Measurements from ENCODE around the gene CCDC40. TPM values are rescaled to one million over a fixed set of nuclear protein-coding genes. Genes with fewer than 3 reads are reported as not detected.

Gene CCDC40
- total RNA-seq, 1 experiment from 2014 or later, result 7.5 TPM

- H3K9me3 ChIP-seq (ENCODE audit: low read length), result no peaks in the 10 kb centered on the region
- H3K4me1 ChIP-seq (ENCODE audit: insufficient read depth, low read length), result peaks cover 4% of the 10 kb centered on the region; the same call in 1 of the 2 replicates
- no peaks in the 10 kb centered on the region for H3K27me3 ChIP-seq (ENCODE audit: low read length)
- no peak overlapping the region for H3K9ac ChIP-seq (ENCODE audit: low read length)
- BruUV-seq (replicated peaks), result no TSS peak
- peaks cover 51% of the 10 kb centered on the region for H3K36me3 ChIP-seq (ENCODE audit: low read depth, low read length)
- DNase-seq, result no peak
- intact Hi-C loops (cut with micrococcal nuclease), result no loop called here
- TF ChIP-seq CTCF (conservative IDR thresholded peaks at IDR 0.05; ENCODE audit: low read depth, low read length) (no peak), EZH2phosphoT487 (IDR thresholded peaks at IDR 0.05; ENCODE audit: borderline replicate concordance, low read length) (no peak), EZH2 (IDR thresholded peaks at IDR 0.05; ENCODE audit: low read length, unreplicated experiment) (no peak)
- H3K27ac ChIP-seq (ENCODE audit: low read length), result no peak overlapping the region
- no peak for ATAC-seq
- no peaks in the 10 kb centered on the region for H3F3A ChIP-seq (ENCODE audit: low read length, unreplicated experiment)
- no peaks in the 10 kb centered on the region for H4K20me1 ChIP-seq (ENCODE audit: low read length)
- no peaks in the 10 kb centered on the region for H3K79me2 ChIP-seq (ENCODE audit: low read length)
- H3K9me2 ChIP-seq (replicated peaks; ENCODE audit: low read length), result no peaks in the 10 kb centered on the region
- POLR2A ChIA-PET (ENCODE audit: unreplicated experiment), result interaction anchor here (0.6 kb wide), 1 partner anchor 125 kb away, joined by 4 read pairs; no protein-coding TSS in a partner anchor
- no peak overlapping the region for H3K4me2 ChIP-seq (ENCODE audit: low read length)
- no peak overlapping the region for H2AFZ ChIP-seq (ENCODE audit: low read length)
- no peak overlapping the region for H3K4me3 ChIP-seq (ENCODE audit: low read length)
- CTCF ChIA-PET, result no interaction called here
Measured at GRCh38 chr17:80133626-80133970, 97.2 kb downstream of the CCDC40 start.

GRCh38 chr17:80137131-80137530 is 100.7 kb downstream of the CCDC40 start:
- no peak for DNase-seq
- Histone ChIP-seq H3K4me1 (ENCODE audit: insufficient read depth, low read length) (no peaks in the 10 kb centered on the region), H3K36me3 (ENCODE audit: low read depth, low read length) (peaks cover 85% of the 10 kb centered on the region), H3K9ac (ENCODE audit: low read length) (no peak overlapping the region), H2AFZ (ENCODE audit: low read length) (no peak overlapping the region), H4K20me1 (ENCODE audit: low read length) (peaks cover 9% of the 10 kb centered on the region; the same call in 1 of the 2 replicates), H3K79me2 (ENCODE audit: low read length) (peaks cover 11% of the 10 kb centered on the region; the same call in 1 of the 2 replicates), H3K4me2 (ENCODE audit: low read length) (no peak overlapping the region), H3K27ac (ENCODE audit: low read length) (no peak overlapping the region), H3K9me3 (ENCODE audit: low read length) (no peaks in the 10 kb centered on the region), H3K4me3 (ENCODE audit: low read length) (no peak overlapping the region), H3F3A (ENCODE audit: low read length, unreplicated experiment) (no peaks in the 10 kb centered on the region), H3K9me2 (replicated peaks; ENCODE audit: low read length) (no peaks in the 10 kb centered on the region), H3K27me3 (ENCODE audit: low read length) (no peaks in the 10 kb centered on the region)
- intact Hi-C loops (cut with micrococcal nuclease), result no loop called here
- TF ChIP-seq EZH2 (IDR thresholded peaks at IDR 0.05; ENCODE audit: low read length, unreplicated experiment) (no peak), EZH2phosphoT487 (IDR thresholded peaks at IDR 0.05; ENCODE audit: borderline replicate concordance, low read length) (no peak), CTCF (conservative IDR thresholded peaks at IDR 0.05; ENCODE audit: low read depth, low read length) (no peak)
- CTCF ChIA-PET, result no interaction called here
- BruUV-seq (replicated peaks), result no TSS peak
- POLR2A ChIA-PET (ENCODE audit: unreplicated experiment), result no interaction called here
- no peak for ATAC-seq

- intact Hi-C loops (cut with micrococcal nuclease), result no loop called here
- BruUV-seq (replicated peaks), result no TSS peak
Measured at GRCh38 chr17:80138856-80139426, 102.5 kb downstream of the CCDC40 start.

More at GRCh38 chr17:80138856-80139426, 102.5 kb downstream of the CCDC40 start:
- Histone ChIP-seq H2AFZ (ENCODE audit: low read length) (no peak overlapping the region), H3K4me2 (ENCODE audit: low read length) (no peak overlapping the region), H3K9me3 (ENCODE audit: low read length) (no peaks in the 10 kb centered on the region), H3K9ac (ENCODE audit: low read length) (no peak overlapping the region), H3K27ac (ENCODE audit: low read length) (no peak overlapping the region), H3K79me2 (ENCODE audit: low read length) (peaks cover 29% of the 10 kb centered on the region), H4K20me1 (ENCODE audit: low read length) (peaks cover 18% of the 10 kb centered on the region), H3K27me3 (ENCODE audit: low read length) (no peaks in the 10 kb centered on the region), H3F3A (ENCODE audit: low read length, unreplicated experiment) (no peaks in the 10 kb centered on the region), H3K4me3 (ENCODE audit: low read length) (no peak overlapping the region), H3K9me2 (replicated peaks; ENCODE audit: low read length) (no peaks in the 10 kb centered on the region), H3K4me1 (ENCODE audit: insufficient read depth, low read length) (no peaks in the 10 kb centered on the region), H3K36me3 (ENCODE audit: low read depth, low read length) (peaks cover 88% of the 10 kb centered on the region)
- TF ChIP-seq EZH2 (IDR thresholded peaks at IDR 0.05; ENCODE audit: low read length, unreplicated experiment) (no peak), CTCF (conservative IDR thresholded peaks at IDR 0.05; ENCODE audit: low read depth, low read length) (no peak), EZH2phosphoT487 (IDR thresholded peaks at IDR 0.05; ENCODE audit: borderline replicate concordance, low read length) (no peak)
- ChIA-PET POLR2A (ENCODE audit: unreplicated experiment) (no interaction called here), CTCF (no interaction called here)
- DNase-seq (no peak), ATAC-seq (no peak)
